IMR-90 (cell line): Measurements from ENCODE around the gene NPR2. TPM values are rescaled to one million over a fixed set of nuclear protein-coding genes. Genes with fewer than 3 reads are reported as not detected.

Source experiments
- ATAC-seq: fragments of 200-7000 bp; cut with Tn5 transposase; 2 replicates; pipeline ENCODE4 v1.9.1; 2020; ENCODE audit warnings: low read depth, mild to moderate bottlenecking, moderate library complexity
- BruUV-seq: library from RNA; stranded (reverse); fragments of 400-500 nt; replicated peaks from 2 replicates; lab custom pipeline; 2021; lab: Mats Ljungman, UMichigan
- CTCF ChIA-PET: fragments of 300-600 bp; formaldehyde crosslinking; extraction: SDS; loops from one replicate; lab custom pipeline; 2021; ENCODE audit warnings: antibody characterized with exemption; lab: Yijun Ruan, JAX
- POLR2A ChIA-PET: fragments of 300-600 bp; sonication (Branson Sonifier 250); formaldehyde crosslinking; loops from one replicate; lab custom pipeline; 2022; ENCODE audit warnings: antibody characterized with exemption; ENCODE audit not compliant: unreplicated experiment; lab: Charles Lee
- DNase-seq: peaks from one replicate; pipeline ENCODE4 v3.0.0; 2013
- H2AFZ ChIP-seq: replicated peaks from 2 replicates; pipeline ENCODE3; 2013; ENCODE audit warnings: low read length, mild to moderate bottlenecking; ENCODE audit not compliant: poor library complexity
- H2AK5ac ChIP-seq: 2 replicates; pipeline ENCODE4 v1.6.1; 2013; ENCODE audit warnings: low read depth, low read length, inconsistent platforms
- H2AK9ac ChIP-seq: replicated peaks from 2 replicates; pipeline ENCODE3; 2013; ENCODE audit warnings: mild to moderate bottlenecking, low read depth, low read length, moderate library complexity; ENCODE audit not compliant: poor library complexity
- H2BK120ac ChIP-seq: 2 replicates; pipeline ENCODE4 v1.6.1; 2013; ENCODE audit warnings: low read depth, low read length, inconsistent platforms
- H2BK15ac ChIP-seq: 3 replicates; pipeline ENCODE4 v1.6.1; 2013; ENCODE audit warnings: low read depth, low read length, inconsistent platforms
- H2BK20ac ChIP-seq: 2 replicates; pipeline ENCODE4 v1.6.1; 2013; ENCODE audit warnings: low read depth, mild to moderate bottlenecking, inconsistent platforms, low read length, moderate library complexity
- H2BK5ac ChIP-seq: 2 replicates; pipeline ENCODE4 v1.6.1; 2013; ENCODE audit warnings: mild to moderate bottlenecking, low read depth, low read length, inconsistent platforms; ENCODE audit not compliant: poor library complexity, severe bottlenecking
- H3K14ac ChIP-seq: replicated peaks from 2 replicates; pipeline ENCODE4 v1.6.1; 2013; ENCODE audit warnings: low read depth, low read length, inconsistent platforms
- H3K18ac ChIP-seq: 2 replicates; pipeline ENCODE4 v1.6.1; 2013; ENCODE audit warnings: low read depth, low read length, control low read depth
- H3K23ac ChIP-seq: 2 replicates; pipeline ENCODE4 v1.6.1; 2013; ENCODE audit warnings: low read depth, low read length, inconsistent platforms
- H3K27ac ChIP-seq: 2 replicates; pipeline ENCODE4 v1.5.1; 2013; ENCODE audit warnings: mild to moderate bottlenecking, control low read depth, low read length; ENCODE audit not compliant: insufficient read depth
- H3K27me3 ChIP-seq: 2 replicates; pipeline ENCODE4 v1.6.1; 2013; ENCODE audit warnings: low read length; ENCODE audit not compliant: control insufficient read depth, insufficient read depth
- H3K36me3 ChIP-seq: 2 replicates; pipeline ENCODE4 v1.6.1; 2013; ENCODE audit warnings: low read length, mixed read lengths; ENCODE audit not compliant: control insufficient read depth, insufficient read depth
- H3K4ac ChIP-seq: 2 replicates; pipeline ENCODE4 v1.6.1; 2013; ENCODE audit warnings: low read depth, low read length, inconsistent platforms
- H3K4me1 ChIP-seq: 2 replicates; pipeline ENCODE4 v1.6.1; 2013; ENCODE audit warnings: low read length, mixed read lengths; ENCODE audit not compliant: control insufficient read depth, insufficient read depth
- H3K4me2 ChIP-seq: 2 replicates; pipeline ENCODE4 v1.6.1; 2013; ENCODE audit warnings: low read depth, mild to moderate bottlenecking, control low read depth, low read length, moderate library complexity
- H3K4me3 ChIP-seq: 2 replicates; pipeline ENCODE4 v1.5.1; 2013; ENCODE audit warnings: low read depth, mild to moderate bottlenecking, control low read depth, low read length, moderate library complexity; ENCODE audit not compliant: insufficient read depth
- H3K56ac ChIP-seq: 2 replicates; pipeline ENCODE4 v1.6.1; 2013; ENCODE audit warnings: low read length, inconsistent platforms; ENCODE audit not compliant: insufficient read depth; ENCODE audit errors: extremely low read depth
- H3K79me1 ChIP-seq, 2 experiments: 2 replicates each; pipeline ENCODE4 v1.6.1; 2013; ENCODE audit warnings: low read length in 2 of 2, inconsistent platforms in 1 of 2, low read depth in 1 of 2
- H3K9ac ChIP-seq: 2 replicates; pipeline ENCODE4 v1.6.1; 2013; ENCODE audit warnings: low read depth, low read length, control low read depth
- H3K9me1 ChIP-seq: 2 replicates; pipeline ENCODE4 v1.6.1; 2013; ENCODE audit warnings: low read length, inconsistent platforms; ENCODE audit not compliant: insufficient read depth
- H3K9me3 ChIP-seq: 2 replicates; pipeline ENCODE4 v1.6.1; 2013; ENCODE audit warnings: low read length; ENCODE audit not compliant: control insufficient read depth, insufficient read depth
- H4K20me1 ChIP-seq: 2 replicates; pipeline ENCODE4 v1.6.1; 2013; ENCODE audit warnings: low read length, inconsistent platforms; ENCODE audit not compliant: insufficient read depth
- H4K5ac ChIP-seq: 2 replicates; pipeline ENCODE4 v1.6.1; 2013; ENCODE audit warnings: mild to moderate bottlenecking, low read depth, low read length, control low read depth
- H4K8ac ChIP-seq, 2 experiments: 2 replicates each; pipeline ENCODE4 v1.6.1; 2013; ENCODE audit warnings: low read depth in 2 of 2, low read length in 2 of 2, control low read depth in 1 of 2, inconsistent platforms in 1 of 2
- H4K91ac ChIP-seq: 2 replicates; pipeline ENCODE4 v1.6.1; 2013; ENCODE audit warnings: low read depth, low read length, inconsistent platforms; ENCODE audit not compliant: insufficient read depth
- BHLHE40 ChIP-seq: fragments of 150-350 bp; IDR thresholded peaks from 2 replicates; pipeline ENCODE4 v1.6.1; 2016; ENCODE audit warnings: mild to moderate bottlenecking, low read depth, low read length
- CEBPB ChIP-seq: IDR thresholded peaks from 2 replicates; pipeline ENCODE4 v1.6.1; 2012; ENCODE audit warnings: low read depth, low read length, improper control_type of control experiment
- CHD1 ChIP-seq: IDR thresholded peaks from 2 replicates; pipeline ENCODE4 v1.6.1; 2012; ENCODE audit warnings: low read depth, low read length, improper control_type of control experiment
- CTCF ChIP-seq: conservative IDR thresholded peaks from 2 replicates; pipeline ENCODE4 v1.5.1; 2012; ENCODE audit warnings: mild to moderate bottlenecking, low read depth, low read length, improper control_type of control experiment
- ELK1 ChIP-seq: fragments of 150-350 bp; IDR thresholded peaks from 2 replicates; pipeline ENCODE4 v1.6.1; 2016; ENCODE audit warnings: low read depth, mild to moderate bottlenecking, low read length, moderate library complexity, borderline replicate concordance
- FOS ChIP-seq: fragments of 150-350 bp; IDR thresholded peaks from 2 replicates; pipeline ENCODE4 v1.6.1; 2016; ENCODE audit warnings: low read depth, low read length
- MAFK ChIP-seq: IDR thresholded peaks from 2 replicates; pipeline ENCODE4 v1.6.1; 2012; ENCODE audit warnings: low read depth, low read length, improper control_type of control experiment
- MAZ ChIP-seq: IDR thresholded peaks from 2 replicates; pipeline ENCODE4 v1.6.1; 2012; ENCODE audit warnings: low read depth, mild to moderate bottlenecking, low read length, improper control_type of control experiment, moderate library complexity, borderline replicate concordance
- MXI1 ChIP-seq: IDR thresholded peaks from 2 replicates; pipeline ENCODE4 v1.6.1; 2012; ENCODE audit warnings: low read depth, mild to moderate bottlenecking, low read length, moderate library complexity, borderline replicate concordance
- NFE2L2 ChIP-seq: fragments of 150-350 bp; IDR thresholded peaks from 2 replicates; pipeline ENCODE4 v1.6.1; 2016; ENCODE audit warnings: low read depth, mild to moderate bottlenecking, low read length
- POLR2A ChIP-seq: IDR thresholded peaks from 2 replicates; pipeline ENCODE4 v1.6.1; 2012; ENCODE audit warnings: mild to moderate bottlenecking, low read depth, low read length
- RAD21 ChIP-seq: IDR thresholded peaks from 2 replicates; pipeline ENCODE4 v1.6.1; 2012; ENCODE audit warnings: low read length, improper control_type of control experiment
- RCOR1 ChIP-seq: IDR thresholded peaks from 2 replicates; pipeline ENCODE4 v1.6.1; 2012; ENCODE audit warnings: mild to moderate bottlenecking, low read length, improper control_type of control experiment; ENCODE audit not compliant: insufficient replicate concordance
- RFX5 ChIP-seq: IDR thresholded peaks from 2 replicates; pipeline ENCODE4 v1.8.0; 2012; ENCODE audit warnings: low read depth, mild to moderate bottlenecking, low read length, moderate library complexity
- SMC3 ChIP-seq: fragments of 150-350 bp; IDR thresholded peaks from 2 replicates; pipeline ENCODE4 v1.6.1; 2016; ENCODE audit warnings: low read depth, mild to moderate bottlenecking, antibody characterized with exemption, low read length, moderate library complexity
- WGBS, 2 experiments: methylation state at CpG; one replicate each; pipeline versions ENCODE4 v1.1.5 to v1.1.7; 2013; ENCODE audit warnings: missing lambda C conversion rate in 2 of 2; ENCODE audit not compliant: insufficient read length in 1 of 2; ENCODE audit errors: extremely low coverage in 2 of 2; 5-methylcytosine and 5-hydroxymethylcytosine counted together
- dilution Hi-C: fragments of 300-500 bp; cut with HindIII; formaldehyde crosslinking; loops from one replicate; pipeline ENCODE4 v1.14.3; 2018; ENCODE audit warnings: low sequenced_read_pairs; ENCODE audit not compliant: unreplicated experiment
- in situ Hi-C: fragments of 300-500 bp; cut with MboI; formaldehyde crosslinking; loops from 3 replicates; pipeline ENCODE4 v1.14.3; 2019; ENCODE audit warnings: low sequenced_read_pairs, inconsistent platforms, mixed read lengths
- intact Hi-C: fragments of 100-400 bp; cut with micrococcal nuclease; formaldehyde crosslinking; loops from 2 replicates; pipeline ENCODE4 v1.10.0; 2022
- polyA plus RNA-seq, 3 experiments: library from polyadenylated mRNA; depleted of rRNA; stranded (reverse); fragments of >200 nt; gene quantifications; 2 replicates each; pipeline ENCODE4 v1.2.3, GENCODE V29; 2012; ENCODE audit warnings: low replicate concordance in 1 of 3
- total RNA-seq: library from RNA; depleted of rRNA; stranded (reverse); fragments of >200 nt; gene quantifications from 2 replicates; pipeline ENCODE4 v1.2.3, GENCODE V29; 2012
- TF ChIP-seq, protein P1 (sequence below): fragments of 150-350 bp; IDR thresholded peaks from 2 replicates; pipeline ENCODE4 v1.6.1; 2017; ENCODE audit warnings: mild to moderate bottlenecking, antibody characterized with exemption, low read length, low read depth

The NPR2 gene
- total and polyA plus RNA-seq, 2 of the 4 experiments (the other 2 are of a cell fraction), result 5.2 to 35.7 TPM

GRCh38 chr9:35746583-35746982 lies 44.8 kb upstream of the NPR2 start:
- Histone ChIP-seq H3K56ac (no peak overlapping the region), H3K36me3 (peaks cover 35% of the 10 kb centered on the region), H4K91ac (no peak overlapping the region), H3K79me1 (peaks cover 60 to 82% of the 10 kb centered on the region in 2 experiments), H2AK9ac (no peak overlapping the region), H3K4me2 (peak overlapping the region; percentile 92), H4K20me1 (peaks cover 35% of the 10 kb centered on the region), H3K18ac (no peak overlapping the region), H3K9ac (peak overlapping the region; percentile 23; the same call in 1 of the 2 replicates), H3K23ac (no peak overlapping the region; the same call in 1 of the 2 replicates), H3K27me3 (no peaks in the 10 kb centered on the region), H3K27ac (no peak overlapping the region), H3K4me1 (peaks cover 14% of the 10 kb centered on the region), H3K4ac (no peak overlapping the region), H3K9me3 (no peaks in the 10 kb centered on the region), H2BK120ac (no peak overlapping the region), H4K5ac (no peak overlapping the region), H2BK15ac (no peak overlapping the region), H2BK20ac (no peak overlapping the region), H3K4me3 (peak overlapping the region; percentile 98; the same call in 1 of the 2 replicates), H2AK5ac (no peak overlapping the region), H3K9me1 (peaks cover 21% of the 10 kb centered on the region), H2BK5ac (no peak overlapping the region), H3K14ac (peak overlapping the region; percentile 61; the same call in 1 of the 2 replicates), H4K8ac (no peak overlapping the region), H2AFZ (no peak overlapping the region)
- ChIA-PET CTCF (interaction anchor here (1.3 kb wide), 1 partner anchor 85 kb away, joined by 3 read pairs; no protein-coding TSS in a partner anchor), POLR2A (no interaction called here)
- WGBS, 2 experiments, result 80% methylated on average over 1 of the region's 3 CpGs; no CpG with 5 or more reads in 1 of the 2 experiments
- in situ Hi-C loops, result no loop called here
- intact Hi-C loops, result no loop called here
- TF ChIP-seq CTCF, result no peak
- TF ChIP-seq RAD21, result no peak
- no peak for TF ChIP-seq ELK1
- TF ChIP-seq NFE2L2, result no peak
- no peak for TF ChIP-seq CHD1
- no peak for TF ChIP-seq SMC3
- TF ChIP-seq, protein P1, sequence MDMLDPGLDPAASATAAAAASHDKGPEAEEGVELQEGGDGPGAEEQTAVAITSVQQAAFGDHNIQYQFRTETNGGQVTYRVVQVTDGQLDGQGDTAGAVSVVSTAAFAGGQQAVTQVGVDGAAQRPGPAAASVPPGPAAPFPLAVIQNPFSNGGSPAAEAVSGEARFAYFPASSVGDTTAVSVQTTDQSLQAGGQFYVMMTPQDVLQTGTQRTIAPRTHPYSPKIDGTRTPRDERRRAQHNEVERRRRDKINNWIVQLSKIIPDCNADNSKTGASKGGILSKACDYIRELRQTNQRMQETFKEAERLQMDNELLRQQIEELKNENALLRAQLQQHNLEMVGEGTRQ, result no peak
- TF ChIP-seq RFX5, result no peak
- TF ChIP-seq RCOR1, result no peak
- TF ChIP-seq BHLHE40, result no peak
- TF ChIP-seq MAZ, result no peak
- no peak for TF ChIP-seq POLR2A
- no peak for TF ChIP-seq MXI1
- no peak for TF ChIP-seq CEBPB
- TF ChIP-seq FOS, result no peak
- TF ChIP-seq MAFK, result no peak
- ATAC-seq (no peak), DNase-seq (no peak)
- BruUV-seq, result no TSS peak
- dilution Hi-C loops, result no loop called here
